ENCODE measurements around the gene PDZD2.

- no peak for TF ChIP-seq CTCF (conservative IDR thresholded peaks at IDR 0.05 in 1 of 2, IDR thresholded peaks at IDR 0.05 in 1 of 2; ENCODE audit: extremely low read depth in 1 of 2, insufficient read depth in 1 of 2, low read depth in 1 of 2, low read length in 2 of 2)
- TF ChIP-seq EZH2 (IDR thresholded peaks at IDR 0.05; ENCODE audit: borderline replicate concordance, low read length), result no peak
Observed at GRCh38 chr5:31880449-31880848, 241.5 kb downstream of the PDZD2 start.

Data from mammary epithelial cell (primary cell).